Hindlimb muscle (tissue), 1 donor: ENCODE data around the gene GGTA1. TPM values are rescaled to one million over a fixed set of nuclear protein-coding genes. Genes with fewer than 3 reads are reported as not detected.
"Not testable (repeated sequence)": the region's sequence is repeated elsewhere in the genome, so short reads cannot be mapped to it uniquely, and the experiment has no call there.

Experiments
- DNase-seq: peaks from one replicate; pipeline ENCODE4 v3.0.0-alpha.2; 2013
- polyA plus RNA-seq: library from polyadenylated mRNA; unstranded; fragments of 120-200 nt; gene quantifications from one replicate; pipeline ENCODE4 v1.2.1, GENCODE V29; 2013; ENCODE audit not compliant: insufficient read length

Gene GGTA1
- polyA plus RNA-seq, 1 donor = 10.2 TPM

- peak; percentile 59 for DNase-seq
Measured at GRCh38 chr9:121498487-121499176, 1.0 kb downstream of the GGTA1 start.

GRCh38 chr9:121498150-121498486 lies 1.5 kb downstream of the GGTA1 start:
- peak; percentile 77 for DNase-seq

DNA sequence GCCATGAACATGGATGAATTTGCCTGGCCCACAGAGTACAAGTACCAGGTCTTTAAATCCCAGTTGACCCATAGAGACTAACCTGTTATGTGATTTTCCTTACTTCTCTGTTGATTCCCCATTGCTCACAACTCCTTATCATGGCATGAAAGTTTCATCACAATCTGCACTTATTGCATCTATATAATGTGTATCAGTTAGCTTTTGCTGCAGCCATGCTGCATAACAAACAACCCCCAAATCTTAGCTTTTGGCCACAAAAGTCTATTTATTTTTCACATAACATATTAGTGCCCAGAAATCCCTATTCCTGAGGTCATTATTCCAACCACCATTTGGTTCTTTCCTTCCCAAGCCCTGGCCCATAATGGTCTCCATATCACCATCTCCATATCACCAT lies 3.7 kb downstream of the GGTA1 start:
- DNase-seq = no peak

DNA sequence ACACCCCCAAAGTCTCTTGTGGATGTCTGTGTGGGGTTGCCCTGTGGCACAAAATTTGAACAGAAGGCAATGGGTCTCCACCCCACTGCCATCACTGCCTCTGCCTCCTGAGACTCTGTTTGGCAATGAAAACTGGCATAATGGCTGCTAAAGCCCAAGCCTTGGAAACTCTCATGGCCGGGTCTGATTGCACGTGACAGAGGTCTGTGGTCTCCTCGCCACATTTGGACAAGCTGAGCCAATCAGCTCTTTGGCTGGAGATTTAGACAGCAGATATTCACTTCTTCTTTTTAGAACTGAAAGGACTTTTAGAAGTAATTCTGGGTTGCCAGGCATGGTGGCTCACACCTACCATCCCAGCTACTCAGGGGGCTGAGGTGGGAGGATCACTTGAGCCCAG lies 5.5 kb downstream of the GGTA1 start:
- DNase-seq = no peak

GRCh38 chr9:121491111-121491510 lies 8.5 kb downstream of the GGTA1 start:
- DNase-seq = no peak

- DNase-seq = no peak
Measured at GRCh38 chr9:121489344-121489743, 10.3 kb downstream of the GGTA1 start.

- DNase-seq = no peak
Measured at GRCh38 chr9:121486043-121486442, 13.6 kb downstream of the GGTA1 start.

- DNase-seq = no peak
Measured at GRCh38 chr9:121485623-121486022, 14.0 kb downstream of the GGTA1 start.

DNA sequence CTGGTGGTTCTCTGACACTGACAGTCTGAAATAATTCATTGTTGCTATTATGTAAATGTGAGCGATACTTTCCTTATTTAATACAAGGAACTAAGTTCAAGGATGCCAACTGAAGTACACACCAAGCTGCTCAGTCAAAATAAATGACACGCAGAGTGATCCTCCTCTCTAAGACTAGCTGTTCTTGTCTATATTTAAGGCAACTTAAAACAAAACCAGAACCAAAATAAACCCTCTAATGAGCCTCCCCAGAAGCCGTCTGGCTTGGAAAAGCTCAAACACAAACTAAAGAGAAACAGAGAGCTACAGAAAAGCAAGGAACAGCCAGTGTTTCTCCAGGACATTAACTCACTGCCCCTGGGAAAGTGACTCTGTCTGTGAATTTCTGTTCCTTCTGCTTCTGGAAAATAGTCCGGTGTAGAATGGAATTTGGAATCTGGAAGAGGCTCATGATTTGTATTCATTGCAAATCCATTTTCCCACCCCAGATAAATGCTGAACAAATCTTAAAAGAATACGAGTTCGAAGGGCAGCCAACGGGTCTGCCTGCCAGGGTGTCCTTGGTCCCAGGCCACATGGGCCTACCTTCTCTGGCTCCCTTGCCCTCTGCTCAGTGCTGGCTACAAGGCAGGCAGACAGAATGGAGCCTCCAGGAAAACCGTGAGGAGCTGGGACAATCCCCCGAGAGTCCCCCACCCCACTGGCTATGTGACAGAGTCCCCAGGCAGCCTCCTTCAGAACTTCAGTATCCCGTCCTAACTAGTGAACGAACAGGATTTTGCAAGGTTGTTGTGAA lies 14.8 kb downstream of the GGTA1 start:
- DNase-seq = no peak

DNA sequence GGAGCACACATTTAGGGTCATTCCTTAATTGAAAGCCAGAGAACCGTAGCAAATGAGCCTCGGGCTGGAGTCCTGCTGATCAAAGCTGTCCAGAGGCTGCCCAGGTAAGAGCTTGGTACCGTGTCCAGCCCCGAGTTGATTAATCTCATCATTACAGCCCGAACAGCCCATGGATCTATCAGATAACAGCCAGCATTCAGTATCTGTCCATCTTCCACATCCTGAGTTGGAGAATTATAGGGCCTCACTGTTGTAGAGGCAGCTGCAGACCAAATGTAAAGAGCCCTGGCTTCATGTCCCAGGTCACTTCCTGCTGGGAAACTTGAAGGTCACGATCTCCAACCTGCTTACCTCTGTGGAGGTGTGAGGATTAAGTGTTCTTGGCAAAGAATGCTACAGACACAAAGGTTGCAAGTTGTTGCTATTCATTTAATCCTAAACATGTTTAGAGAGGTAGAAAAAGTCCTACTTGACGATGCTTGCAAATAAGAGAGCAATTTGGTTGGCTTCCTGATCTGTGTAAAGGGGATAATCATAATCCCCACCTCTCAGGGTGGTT lies 16.1 kb downstream of the GGTA1 start:
- DNase-seq = no peak

DNA sequence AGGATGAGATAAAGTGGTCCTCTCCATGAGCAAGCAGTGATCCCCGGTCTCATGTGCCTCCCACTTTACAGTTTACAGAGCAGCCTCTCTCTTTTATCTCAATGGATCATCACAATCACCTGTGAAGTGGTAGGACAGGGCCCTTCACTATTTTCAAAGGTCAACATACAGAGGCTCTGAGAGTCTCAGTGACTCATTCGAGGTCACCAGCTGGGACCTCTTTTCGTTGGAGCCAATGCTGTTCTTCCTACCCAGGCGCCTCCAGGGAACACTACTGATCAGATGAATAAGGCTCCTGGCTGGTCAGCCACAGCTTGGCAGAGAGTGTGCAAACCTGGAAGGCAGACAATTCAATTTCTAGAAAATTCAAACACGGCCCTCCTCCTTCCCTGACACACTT lies 16.6 kb downstream of the GGTA1 start:
- no peak for DNase-seq

DNA sequence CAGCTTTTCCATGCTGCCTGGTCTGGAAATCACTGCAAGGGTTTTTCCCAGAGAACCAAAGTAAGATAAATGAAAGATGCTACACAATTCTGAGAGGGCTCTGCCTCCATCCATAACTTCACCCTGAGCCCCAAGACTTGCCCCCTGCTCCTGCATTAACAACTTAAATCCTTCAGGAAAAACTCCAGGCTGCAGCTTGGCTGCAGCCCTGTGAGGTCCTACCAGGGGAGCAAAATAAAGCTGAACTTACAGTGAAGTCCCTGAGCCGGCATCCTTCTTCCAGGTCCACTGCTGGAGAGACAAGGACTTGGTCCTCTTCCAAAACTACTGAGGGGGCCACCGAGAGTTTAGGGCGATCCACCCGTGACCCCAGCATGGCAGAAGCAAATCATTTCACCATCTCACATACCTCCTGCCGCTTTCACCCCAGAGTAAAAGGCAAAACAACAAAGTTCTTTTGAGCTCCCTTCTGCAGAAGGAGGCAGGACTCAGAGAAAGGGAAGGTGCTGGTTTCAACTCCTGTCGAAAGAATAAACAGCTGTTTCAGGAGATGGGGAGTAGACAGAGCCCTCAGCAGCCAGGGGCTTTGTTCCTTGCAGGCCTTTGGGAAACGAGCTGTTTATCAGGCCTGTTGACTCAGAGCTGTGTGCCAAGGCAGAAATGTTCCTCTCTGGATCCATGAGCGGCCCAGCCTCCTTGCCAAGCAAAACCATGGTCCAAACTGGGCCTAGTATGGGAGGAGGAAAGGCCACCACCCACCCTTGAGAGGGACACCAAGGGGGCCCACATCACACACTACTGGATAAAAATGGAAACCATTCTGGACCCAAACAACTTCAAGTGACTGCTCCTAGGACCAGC lies 20.6 kb downstream of the GGTA1 start:
- DNase-seq = peak; percentile 68

GRCh38 chr9:121476156-121476555 lies 23.5 kb downstream of the GGTA1 start:
- no peak for DNase-seq

GRCh38 chr9:121474231-121474947 lies 25.3 kb downstream of the GGTA1 start:
- no peak for DNase-seq

DNA sequence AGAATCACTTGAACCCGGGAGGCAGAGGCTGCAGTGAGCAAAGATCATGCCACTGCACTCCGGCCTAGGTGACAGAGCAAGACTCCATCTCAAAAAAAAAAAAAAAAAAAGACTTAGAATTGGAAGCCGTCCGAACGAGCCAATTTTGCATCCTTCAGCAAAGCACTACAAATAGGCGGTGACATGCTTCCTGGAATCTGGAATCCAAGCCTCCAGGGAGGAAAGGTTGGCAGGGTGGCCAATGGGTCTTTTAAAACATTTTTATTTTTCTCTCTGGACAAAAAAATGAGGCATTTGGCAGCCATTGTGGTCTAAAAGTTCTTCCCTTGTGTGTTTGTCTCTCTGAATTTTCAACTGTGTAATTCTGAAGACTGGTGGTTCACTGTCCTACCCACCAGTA lies 26.4 kb downstream of the GGTA1 start:
- DNase-seq = no peak

DNA sequence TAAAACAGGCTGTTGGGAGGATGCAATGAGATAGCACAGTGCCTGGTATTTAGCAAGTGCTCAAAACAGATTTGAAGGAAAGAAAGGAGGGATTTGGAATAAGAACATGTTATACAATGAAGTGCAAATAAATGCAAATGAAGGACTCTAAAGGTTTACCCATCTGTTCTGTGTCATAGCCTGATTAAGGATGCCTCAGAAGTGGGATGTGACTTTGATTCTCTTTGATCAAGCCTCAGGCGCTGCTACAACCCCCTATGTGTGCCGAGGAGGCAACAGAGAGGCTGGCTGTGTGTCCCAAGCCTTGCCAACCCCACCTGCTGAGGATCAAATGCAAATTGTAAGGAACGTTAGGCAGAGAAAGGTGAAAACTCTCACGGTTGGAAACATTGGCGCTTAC lies 27.2 kb downstream of the GGTA1 start:
- DNase-seq = no peak

GRCh38 chr9:121466142-121466541 lies 33.5 kb downstream of the GGTA1 start:
- no peak for DNase-seq

DNA sequence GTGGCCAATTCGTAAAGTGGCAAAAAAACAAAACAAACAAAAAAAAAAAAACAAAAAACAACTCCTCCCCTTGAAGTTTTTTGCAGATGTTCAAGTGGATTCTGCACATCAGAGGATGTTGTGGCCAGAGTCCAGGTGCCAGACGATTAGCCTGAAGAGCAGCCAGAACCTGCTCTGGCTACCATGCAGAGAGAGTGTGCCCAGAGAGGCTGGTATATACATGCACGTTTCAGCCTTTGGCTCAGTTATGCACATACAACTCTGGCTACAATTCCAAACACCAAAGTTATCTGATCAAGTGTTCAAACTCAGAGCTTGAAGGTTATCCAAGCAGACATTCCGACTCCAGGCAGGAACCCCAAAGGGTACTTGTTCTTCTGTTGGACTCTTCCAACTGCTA lies 34.7 kb downstream of the GGTA1 start:
- no peak for DNase-seq

DNA sequence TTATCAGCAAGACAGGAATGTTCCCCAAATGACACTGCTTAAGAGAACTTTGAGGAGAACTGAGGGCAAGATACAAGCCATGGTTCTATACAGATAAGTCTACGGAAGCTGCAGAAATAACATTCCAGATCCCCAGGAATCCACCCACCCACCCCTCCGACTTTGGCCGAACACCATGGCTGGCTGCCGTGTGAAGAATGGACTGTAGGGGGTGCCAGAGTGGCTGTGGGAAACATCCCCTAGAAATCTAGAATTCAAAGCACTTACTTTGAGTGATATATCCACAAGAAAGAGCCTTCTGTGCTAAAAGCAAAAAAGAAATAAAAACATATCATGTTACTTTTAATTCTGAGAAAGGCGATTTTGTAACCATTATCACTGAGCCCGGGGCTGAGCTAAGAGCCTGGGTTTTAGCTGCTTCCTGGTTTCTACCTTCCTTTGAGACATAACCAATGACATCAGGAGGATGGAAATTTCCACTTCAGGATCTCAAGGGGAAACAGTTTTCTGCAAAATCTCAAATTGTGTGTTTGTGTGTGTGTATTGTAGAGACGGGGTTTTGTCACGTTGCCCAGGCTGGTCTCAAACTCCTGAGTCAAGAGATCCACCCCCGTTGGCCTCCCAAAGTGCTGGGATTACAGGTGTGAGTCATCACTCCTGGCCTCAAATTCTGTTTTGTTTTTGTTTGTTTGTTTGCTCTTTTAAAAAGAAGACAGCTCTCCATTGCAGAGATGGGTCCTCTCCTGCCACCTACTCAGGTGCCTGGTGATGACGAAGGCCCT lies 36.4 kb downstream of the GGTA1 start:
- no peak for DNase-seq

DNA sequence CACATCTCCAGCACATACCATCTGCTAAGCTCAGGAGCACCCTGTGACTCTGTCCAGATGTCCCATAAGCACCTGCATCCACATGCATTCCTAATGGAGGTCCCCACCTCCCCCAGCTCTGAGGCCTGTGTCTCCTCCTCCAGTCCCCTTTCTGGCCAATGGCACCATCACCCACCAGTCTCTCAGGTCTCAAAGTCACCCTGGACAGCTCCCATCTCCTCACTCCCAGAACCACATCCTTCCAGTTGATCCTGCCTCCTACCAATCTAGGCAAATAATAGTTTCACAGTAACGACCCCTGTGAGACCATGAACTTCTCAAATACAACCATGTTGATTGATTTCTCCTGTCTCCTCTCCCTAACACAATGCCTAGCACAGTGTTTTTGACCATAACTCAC lies 40.1 kb downstream of the GGTA1 start:
- DNase-seq = no peak

- DNase-seq = not testable (repeated sequence)
Measured at GRCh38 chr9:121458449-121458848, 41.2 kb downstream of the GGTA1 start.
